ENCODE measurements around the gene MGA. TPM values are rescaled to one million over a fixed set of nuclear protein-coding genes. Genes with fewer than 3 reads are reported as not detected.

MGA gene
- total RNA-seq, 1 experiment from 2014 or later = 35.9 TPM

- ChIA-PET POLR2A (interaction anchor here (1.0 kb wide), 1 partner anchor 10 kb away, joined by 4 read pairs; no protein-coding TSS in a partner anchor), CTCF (interaction anchor here (1.5 kb wide), 1 partner anchor 213 kb away, joined by 3 read pairs; no protein-coding TSS in a partner anchor)
- Mint-ChIP-seq H3K4me1 (no peaks in the 10 kb centered on the region), H3K9me3 (no peaks in the 10 kb centered on the region), H3K36me3 (no peaks in the 10 kb centered on the region), H3K27ac (no peak overlapping the region), H3K27me3 (ENCODE audit: low read depth) (no peaks in the 10 kb centered on the region), H3K4me3 (no peak overlapping the region)
- ATAC-seq = no peak
- TF ChIP-seq IRF2 (CRISPR knock-in tag; IDR thresholded peaks at IDR 0.05; ENCODE audit: borderline replicate concordance, low read depth) (no peak), MYBL2 (CRISPR knock-in tag; IDR thresholded peaks at IDR 0.05) (no peak), ATF6 (CRISPR knock-in tag; IDR thresholded peaks at IDR 0.05) (no peak), ZSCAN18 (CRISPR knock-in tag; IDR thresholded peaks at IDR 0.05) (no peak), ZNF138 (CRISPR knock-in tag; conservative IDR thresholded peaks at IDR 0.05) (no peak)
- DNase-seq (ENCODE audit: low spot score) = no peak
These were observed 156.6 kb downstream of the MGA start for GRCh38 chr15:41816788-41817187.

DNA sequence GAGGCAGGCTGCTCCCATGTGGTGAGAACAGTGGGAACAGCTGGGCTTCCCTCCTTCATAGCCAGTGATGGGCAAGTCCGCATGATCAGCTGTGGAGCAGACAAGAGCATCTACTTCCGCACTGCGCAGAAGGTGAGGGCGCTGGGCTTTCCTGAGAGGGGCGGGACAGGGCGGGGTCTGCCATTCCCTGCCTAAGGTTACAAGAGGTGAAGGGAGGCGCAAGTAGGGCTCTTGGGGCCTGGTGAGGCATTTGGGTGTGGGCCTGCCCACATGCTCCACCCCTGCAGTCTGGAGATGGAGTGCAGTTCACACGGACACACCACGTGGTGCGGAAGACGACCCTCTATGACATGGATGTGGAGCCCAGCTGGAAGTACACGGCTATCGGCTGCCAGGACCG, 157.1 kb downstream of the MGA start:
- no peaks in the 10 kb centered on the region for H3K27me3 Mint-ChIP-seq (ENCODE audit: low read depth)
- CTCF ChIA-PET = interaction anchor here (1.0 to 1.5 kb wide), 2 partner anchors 45 to 214 kb away, joined by 3 to 4 read pairs; no protein-coding TSS in a partner anchor
- no peak overlapping the region for H3K4me3 Mint-ChIP-seq
- DNase-seq (ENCODE audit: low spot score) (no peak), ATAC-seq (no peak)
- H3K9me3 Mint-ChIP-seq = no peaks in the 10 kb centered on the region
- no peak overlapping the region for H3K27ac Mint-ChIP-seq
- H3K36me3 Mint-ChIP-seq = no peaks in the 10 kb centered on the region
- POLR2A ChIA-PET = interaction anchor here (0.6 kb wide), 1 partner anchor 224 kb away, joined by 3 read pairs; no protein-coding TSS in a partner anchor
- TF ChIP-seq, protein P1, sequence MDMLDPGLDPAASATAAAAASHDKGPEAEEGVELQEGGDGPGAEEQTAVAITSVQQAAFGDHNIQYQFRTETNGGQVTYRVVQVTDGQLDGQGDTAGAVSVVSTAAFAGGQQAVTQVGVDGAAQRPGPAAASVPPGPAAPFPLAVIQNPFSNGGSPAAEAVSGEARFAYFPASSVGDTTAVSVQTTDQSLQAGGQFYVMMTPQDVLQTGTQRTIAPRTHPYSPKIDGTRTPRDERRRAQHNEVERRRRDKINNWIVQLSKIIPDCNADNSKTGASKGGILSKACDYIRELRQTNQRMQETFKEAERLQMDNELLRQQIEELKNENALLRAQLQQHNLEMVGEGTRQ (CRISPR knock-in tag; IDR thresholded peaks at IDR 0.05) = no peak
- no peak for TF ChIP-seq MYBL2 (CRISPR knock-in tag; IDR thresholded peaks at IDR 0.05)
- TF ChIP-seq EMX1 (CRISPR knock-in tag; IDR thresholded peaks at IDR 0.05) = no peak
- TF ChIP-seq ZNF121 (CRISPR knock-in tag; IDR thresholded peaks at IDR 0.05) = no peak
- TF ChIP-seq ELF4 (CRISPR knock-in tag; IDR thresholded peaks at IDR 0.05; ENCODE audit: low read depth) = no peak
- TF ChIP-seq ZNF512 (CRISPR knock-in tag; IDR thresholded peaks at IDR 0.05; ENCODE audit: borderline replicate concordance) = no peak
- no peak for TF ChIP-seq TEAD1 (CRISPR knock-in tag; IDR thresholded peaks at IDR 0.05)
- TF ChIP-seq GTF2I (CRISPR knock-in tag; conservative IDR thresholded peaks at IDR 0.05) = no peak
- TF ChIP-seq PRRX2 (CRISPR knock-in tag; IDR thresholded peaks at IDR 0.05) = no peak
- TF ChIP-seq, protein P2, sequence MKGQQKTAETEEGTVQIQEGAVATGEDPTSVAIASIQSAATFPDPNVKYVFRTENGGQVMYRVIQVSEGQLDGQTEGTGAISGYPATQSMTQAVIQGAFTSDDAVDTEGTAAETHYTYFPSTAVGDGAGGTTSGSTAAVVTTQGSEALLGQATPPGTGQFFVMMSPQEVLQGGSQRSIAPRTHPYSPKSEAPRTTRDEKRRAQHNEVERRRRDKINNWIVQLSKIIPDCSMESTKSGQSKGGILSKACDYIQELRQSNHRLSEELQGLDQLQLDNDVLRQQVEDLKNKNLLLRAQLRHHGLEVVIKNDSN (CRISPR knock-in tag; IDR thresholded peaks at IDR 0.05) = no peak
- TF ChIP-seq NFE2L1 (CRISPR knock-in tag; IDR thresholded peaks at IDR 0.05) = no peak
- TF ChIP-seq ZBTB21 (CRISPR knock-in tag; IDR thresholded peaks at IDR 0.05; ENCODE audit: borderline replicate concordance) = no peak
- no peak for TF ChIP-seq SMAD3 (CRISPR knock-in tag; IDR thresholded peaks at IDR 0.05; ENCODE audit: borderline replicate concordance)
- TF ChIP-seq GABPB1 (CRISPR knock-in tag; IDR thresholded peaks at IDR 0.05) = no peak
- TF ChIP-seq, protein P3, sequence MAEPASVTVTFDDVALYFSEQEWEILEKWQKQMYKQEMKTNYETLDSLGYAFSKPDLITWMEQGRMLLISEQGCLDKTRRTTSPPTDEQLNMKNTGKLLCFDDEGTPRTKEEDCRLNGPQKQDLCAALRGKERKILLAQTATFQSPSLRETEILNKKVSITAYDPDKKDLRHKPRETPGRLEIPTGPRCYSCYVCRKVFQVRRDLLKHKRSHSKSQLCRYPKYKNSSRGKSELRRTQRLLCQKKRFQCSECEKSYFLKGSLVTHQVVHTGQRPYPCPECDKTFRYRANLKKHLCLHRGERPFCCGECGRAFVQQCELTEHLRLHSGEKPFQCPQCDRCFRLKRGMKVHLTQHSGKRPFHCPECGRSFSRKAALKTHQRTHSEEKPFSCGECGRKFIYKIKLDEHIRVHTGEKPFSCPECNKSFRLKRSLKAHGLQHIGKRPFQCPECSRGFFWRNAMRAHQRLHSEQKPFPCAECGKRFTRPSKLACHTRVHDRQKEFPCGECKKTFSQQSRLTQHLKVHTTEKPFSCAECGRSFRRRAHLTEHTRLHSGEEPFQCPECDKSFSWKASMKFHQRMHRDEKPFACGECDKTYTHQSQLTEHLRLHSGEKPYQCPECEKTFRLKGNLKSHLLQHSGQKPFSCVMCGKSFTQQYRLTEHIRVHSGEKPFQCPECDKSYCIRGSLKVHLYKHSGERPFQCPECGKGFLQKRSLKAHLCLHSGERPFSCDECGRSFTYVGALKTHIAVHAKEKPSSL (CRISPR knock-in tag; conservative IDR thresholded peaks at IDR 0.05) = no peak
- TF ChIP-seq NR3C1 (CRISPR knock-in tag; conservative IDR thresholded peaks at IDR 0.05; ENCODE audit: low read depth) = no peak
- TF ChIP-seq, protein P4, sequence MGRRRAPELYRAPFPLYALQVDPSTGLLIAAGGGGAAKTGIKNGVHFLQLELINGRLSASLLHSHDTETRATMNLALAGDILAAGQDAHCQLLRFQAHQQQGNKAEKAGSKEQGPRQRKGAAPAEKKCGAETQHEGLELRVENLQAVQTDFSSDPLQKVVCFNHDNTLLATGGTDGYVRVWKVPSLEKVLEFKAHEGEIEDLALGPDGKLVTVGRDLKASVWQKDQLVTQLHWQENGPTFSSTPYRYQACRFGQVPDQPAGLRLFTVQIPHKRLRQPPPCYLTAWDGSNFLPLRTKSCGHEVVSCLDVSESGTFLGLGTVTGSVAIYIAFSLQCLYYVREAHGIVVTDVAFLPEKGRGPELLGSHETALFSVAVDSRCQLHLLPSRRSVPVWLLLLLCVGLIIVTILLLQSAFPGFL (CRISPR knock-in tag; IDR thresholded peaks at IDR 0.05; ENCODE audit: borderline replicate concordance) = no peak
- TF ChIP-seq JAZF1 (CRISPR knock-in tag; IDR thresholded peaks at IDR 0.05) = no peak
- TF ChIP-seq CREB1 (CRISPR knock-in tag; IDR thresholded peaks at IDR 0.05) = no peak
- no peak for TF ChIP-seq ZSCAN18 (CRISPR knock-in tag; IDR thresholded peaks at IDR 0.05)
- H3K4me1 Mint-ChIP-seq = no peaks in the 10 kb centered on the region

Measured in WTC11 (cell line).